Osteocyte (in vitro differentiated cells): Measurements from ENCODE around the gene HDAC4. TPM values are rescaled to one million over a fixed set of nuclear protein-coding genes. Genes with fewer than 3 reads are reported as not detected.

Experiments used
- DNase-seq: peaks from one replicate; pipeline ENCODE4 v3.0.0; 2021; ENCODE audit warnings: mixed read lengths; ENCODE audit not compliant: unreplicated experiment; ENCODE audit errors: extremely low spot score
- H3K27ac Mint-ChIP-seq: one replicate; pipeline ENCODE4 v1.8.0; 2021; ENCODE audit warnings: mild to moderate bottlenecking, mixed read lengths; ENCODE audit not compliant: unreplicated experiment
- H3K27me3 Mint-ChIP-seq: one replicate; pipeline ENCODE4 v1.8.0; 2021; ENCODE audit warnings: mixed read lengths; ENCODE audit not compliant: unreplicated experiment
- H3K36me3 Mint-ChIP-seq: one replicate; pipeline ENCODE4 v1.8.0; 2021; ENCODE audit warnings: mixed read lengths; ENCODE audit not compliant: unreplicated experiment
- H3K4me1 Mint-ChIP-seq: one replicate; pipeline ENCODE4 v1.8.0; 2021; ENCODE audit warnings: mixed read lengths; ENCODE audit not compliant: unreplicated experiment
- H3K4me3 Mint-ChIP-seq: one replicate; pipeline ENCODE4 v1.8.0; 2021; ENCODE audit warnings: mild to moderate bottlenecking, moderate library complexity, mixed read lengths; ENCODE audit not compliant: unreplicated experiment
- H3K9me3 Mint-ChIP-seq: one replicate; pipeline ENCODE4 v1.8.0; 2021; ENCODE audit warnings: mixed read lengths; ENCODE audit not compliant: unreplicated experiment
- total RNA-seq: library from RNA; stranded (reverse); gene quantifications from 2 replicates; pipeline ENCODE4 v1.2.1, GENCODE V29; 2021
- TF ChIP-seq, protein P1 (sequence below): fragments of 200-600 bp; sonication (generic); IDR thresholded peaks from 2 replicates; pipeline ENCODE4 v1.5.0; 2021; ENCODE audit warnings: antibody characterized with exemption, mild to moderate bottlenecking, moderate library complexity

The HDAC4 gene
- total RNA-seq, 1 donor from 2014 or later: 30.3 TPM

DNA sequence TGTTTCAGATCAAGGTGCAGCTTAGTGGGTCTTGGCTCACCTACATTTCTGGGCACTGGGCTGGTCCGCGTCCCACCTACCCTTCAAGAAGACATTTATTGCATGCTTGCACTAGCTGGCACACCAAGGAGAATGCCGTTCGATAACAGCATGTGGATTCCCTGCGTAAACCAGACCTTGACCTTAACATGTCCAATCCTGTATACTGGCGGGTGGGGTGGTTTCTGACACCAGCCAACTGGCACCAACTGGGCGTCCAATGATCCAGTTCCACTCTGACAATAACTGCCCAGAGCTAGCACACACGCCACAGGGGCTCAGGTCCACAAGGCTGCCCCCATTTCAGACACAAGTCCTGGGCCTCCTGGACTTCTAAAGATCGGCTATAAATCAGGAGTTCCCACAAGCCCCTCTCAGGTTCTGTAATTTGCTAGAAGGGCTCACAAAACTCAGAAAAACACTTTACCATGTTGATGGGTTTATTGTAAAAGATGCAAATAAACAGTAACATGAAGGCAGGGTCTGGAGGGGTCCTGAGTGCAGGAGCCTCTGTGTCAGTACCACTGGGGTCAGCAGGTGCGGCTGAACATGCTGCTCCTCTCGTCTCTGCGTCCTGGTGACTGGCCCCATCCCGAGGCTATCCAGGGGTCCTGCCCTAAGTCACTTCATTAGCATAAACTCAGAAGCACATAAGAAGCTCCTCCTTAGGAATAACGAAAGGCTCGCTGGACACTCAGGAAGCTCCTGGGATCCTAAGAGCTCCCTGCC lies 161.8 kb downstream of the HDAC4 start:
- no peak overlapping the region for H3K27ac Mint-ChIP-seq
- peak; percentile 60 for DNase-seq
- no peaks in the 10 kb centered on the region for H3K27me3 Mint-ChIP-seq
- TF ChIP-seq, protein P1, sequence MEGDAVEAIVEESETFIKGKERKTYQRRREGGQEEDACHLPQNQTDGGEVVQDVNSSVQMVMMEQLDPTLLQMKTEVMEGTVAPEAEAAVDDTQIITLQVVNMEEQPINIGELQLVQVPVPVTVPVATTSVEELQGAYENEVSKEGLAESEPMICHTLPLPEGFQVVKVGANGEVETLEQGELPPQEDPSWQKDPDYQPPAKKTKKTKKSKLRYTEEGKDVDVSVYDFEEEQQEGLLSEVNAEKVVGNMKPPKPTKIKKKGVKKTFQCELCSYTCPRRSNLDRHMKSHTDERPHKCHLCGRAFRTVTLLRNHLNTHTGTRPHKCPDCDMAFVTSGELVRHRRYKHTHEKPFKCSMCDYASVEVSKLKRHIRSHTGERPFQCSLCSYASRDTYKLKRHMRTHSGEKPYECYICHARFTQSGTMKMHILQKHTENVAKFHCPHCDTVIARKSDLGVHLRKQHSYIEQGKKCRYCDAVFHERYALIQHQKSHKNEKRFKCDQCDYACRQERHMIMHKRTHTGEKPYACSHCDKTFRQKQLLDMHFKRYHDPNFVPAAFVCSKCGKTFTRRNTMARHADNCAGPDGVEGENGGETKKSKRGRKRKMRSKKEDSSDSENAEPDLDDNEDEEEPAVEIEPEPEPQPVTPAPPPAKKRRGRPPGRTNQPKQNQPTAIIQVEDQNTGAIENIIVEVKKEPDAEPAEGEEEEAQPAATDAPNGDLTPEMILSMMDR: no peak
- no peaks in the 10 kb centered on the region for H3K9me3 Mint-ChIP-seq
- peaks cover 5% of the 10 kb centered on the region for H3K4me1 Mint-ChIP-seq
- H3K36me3 Mint-ChIP-seq: peaks cover 3% of the 10 kb centered on the region
- H3K4me3 Mint-ChIP-seq: no peak overlapping the region

DNA sequence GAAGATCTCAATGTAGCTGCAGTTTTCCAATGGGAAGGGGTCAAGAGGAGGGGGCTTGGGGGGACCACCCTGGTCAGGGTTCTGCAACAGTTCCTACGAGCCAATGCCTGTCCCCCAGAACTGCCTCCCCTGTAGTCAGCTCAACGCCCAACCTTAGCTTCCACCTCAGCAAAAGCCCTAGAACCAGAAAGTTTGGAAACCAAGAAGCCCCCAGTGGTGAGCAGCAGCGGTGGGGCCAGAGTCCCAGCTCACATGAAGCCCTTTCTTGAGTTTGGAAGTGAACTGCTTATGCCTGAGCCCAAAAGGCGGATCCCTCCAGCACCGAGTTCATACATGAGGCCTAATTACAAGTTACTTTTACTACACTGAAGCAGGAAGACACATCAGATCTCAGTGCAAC lies 162.4 kb downstream of the HDAC4 start:
- Mint-ChIP-seq H3K4me3 (no peak overlapping the region), H3K27ac (no peak overlapping the region), H3K27me3 (no peaks in the 10 kb centered on the region), H3K9me3 (no peaks in the 10 kb centered on the region), H3K4me1 (peaks cover 5% of the 10 kb centered on the region), H3K36me3 (peaks cover 3% of the 10 kb centered on the region)
- TF ChIP-seq, protein P1: no peak
- no peak for DNase-seq

DNA sequence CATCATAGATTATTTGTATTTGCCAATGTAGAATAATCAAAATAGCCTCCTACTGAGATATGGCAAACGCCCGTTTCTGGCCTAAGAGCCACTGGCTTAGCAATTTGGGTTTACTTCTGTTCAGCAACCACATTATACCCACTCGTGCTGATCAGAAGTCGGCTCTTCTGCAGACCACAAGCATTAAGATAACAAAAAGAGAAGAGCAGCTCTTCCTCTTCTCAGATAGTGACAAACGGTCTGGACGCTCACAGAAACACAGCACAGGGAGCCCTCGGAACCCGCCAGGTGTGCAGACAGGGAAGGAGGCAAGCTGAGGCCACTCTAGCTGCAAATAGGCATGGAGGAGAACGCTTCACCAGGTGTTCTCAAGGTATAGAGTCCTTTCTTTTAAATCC lies 164.0 kb downstream of the HDAC4 start:
- peaks cover 3% of the 10 kb centered on the region for H3K36me3 Mint-ChIP-seq
- TF ChIP-seq, protein P1: no peak
- no peak overlapping the region for H3K4me3 Mint-ChIP-seq
- H3K27ac Mint-ChIP-seq: no peak overlapping the region
- peaks cover 5% of the 10 kb centered on the region for H3K4me1 Mint-ChIP-seq
- DNase-seq: no peak
- no peaks in the 10 kb centered on the region for H3K9me3 Mint-ChIP-seq
- no peaks in the 10 kb centered on the region for H3K27me3 Mint-ChIP-seq

DNA sequence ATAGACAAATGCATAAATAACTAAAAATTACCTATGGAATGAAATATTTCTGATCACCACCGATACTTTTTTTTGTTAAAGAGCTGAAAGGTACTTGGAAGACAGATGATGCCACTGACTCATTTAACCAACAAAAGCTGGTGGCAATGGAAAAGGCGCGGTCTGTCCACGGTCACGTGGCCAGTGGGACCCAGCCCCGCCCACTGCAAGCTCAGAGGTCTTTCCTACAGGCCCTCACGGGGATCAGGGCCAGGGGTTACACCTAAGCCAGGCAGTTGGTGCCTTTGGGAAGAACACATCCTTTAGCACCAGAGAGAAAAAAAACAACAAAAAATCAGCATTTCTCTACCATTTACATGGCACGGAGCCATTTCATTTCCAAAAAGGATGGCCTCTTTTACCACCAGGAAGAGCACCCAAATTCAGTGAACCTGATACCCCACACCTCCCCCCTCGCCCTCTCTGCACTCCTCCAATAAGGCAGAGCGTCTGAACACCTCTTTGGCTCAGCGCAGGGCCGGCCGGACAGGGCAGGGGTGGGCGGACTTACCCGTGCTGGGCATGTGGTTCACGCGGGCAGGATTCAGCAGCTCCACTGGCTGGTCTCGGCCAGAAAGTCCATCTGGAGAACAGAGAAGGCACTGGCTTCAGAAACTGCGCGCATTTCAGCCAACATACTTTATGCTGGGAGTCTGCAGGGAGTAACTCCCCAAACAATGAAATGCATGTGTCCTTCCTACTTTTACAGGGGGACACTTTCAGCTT lies 164.6 kb downstream of the HDAC4 start:
- H3K4me1 Mint-ChIP-seq: peaks cover 5% of the 10 kb centered on the region
- no peaks in the 10 kb centered on the region for H3K27me3 Mint-ChIP-seq
- H3K27ac Mint-ChIP-seq: no peak overlapping the region
- H3K9me3 Mint-ChIP-seq: no peaks in the 10 kb centered on the region
- TF ChIP-seq, protein P1: no peak
- no peak for DNase-seq
- no peak overlapping the region for H3K4me3 Mint-ChIP-seq
- peaks cover 3% of the 10 kb centered on the region for H3K36me3 Mint-ChIP-seq

DNA sequence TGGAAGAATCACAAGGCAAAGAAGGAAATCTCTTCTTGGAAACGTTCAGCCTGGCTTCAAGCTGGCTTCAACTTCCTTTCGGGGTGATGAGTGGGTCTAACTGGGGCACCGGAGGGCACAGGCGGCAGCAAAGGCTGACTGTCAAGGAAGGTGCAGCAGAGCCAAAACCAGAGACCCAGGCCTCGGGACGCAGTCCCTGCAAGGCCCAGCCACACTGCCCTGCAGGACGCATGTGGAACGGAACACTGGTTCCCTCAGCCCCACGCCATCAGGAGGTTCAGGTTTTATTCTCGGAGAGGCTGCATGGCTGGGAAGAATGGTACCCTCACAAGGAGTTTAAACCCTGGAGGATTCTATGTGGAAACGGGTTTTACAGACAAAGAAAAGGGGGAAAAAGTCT lies 165.5 kb downstream of the HDAC4 start:
- Mint-ChIP-seq H3K4me3 (no peak overlapping the region), H3K9me3 (no peaks in the 10 kb centered on the region), H3K4me1 (peaks cover 2% of the 10 kb centered on the region), H3K27ac (no peak overlapping the region), H3K27me3 (no peaks in the 10 kb centered on the region), H3K36me3 (peaks cover 3% of the 10 kb centered on the region)
- DNase-seq: no peak
- TF ChIP-seq, protein P1: no peak
